Stimulated activated CD4-positive, alpha-beta T cell treated with anti-CD3 and anti-CD28 coated beads, Interleukin-15, amount 100 ng/mL, for 1 hour (primary cell): ENCODE data around the gene ZNF234.
"Not testable (repeated sequence)": the region's sequence is repeated elsewhere in the genome, so short reads cannot be mapped to it uniquely, and the experiment has no call there.

Experiments
- DNase-seq, 2 donors: peaks; one replicate each; pipeline ENCODE4 v3.0.0-alpha.2; 2020; ENCODE audit warnings: low read depth in 1 of 2, low spot score in 1 of 2

The ZNF234 gene

DNA sequence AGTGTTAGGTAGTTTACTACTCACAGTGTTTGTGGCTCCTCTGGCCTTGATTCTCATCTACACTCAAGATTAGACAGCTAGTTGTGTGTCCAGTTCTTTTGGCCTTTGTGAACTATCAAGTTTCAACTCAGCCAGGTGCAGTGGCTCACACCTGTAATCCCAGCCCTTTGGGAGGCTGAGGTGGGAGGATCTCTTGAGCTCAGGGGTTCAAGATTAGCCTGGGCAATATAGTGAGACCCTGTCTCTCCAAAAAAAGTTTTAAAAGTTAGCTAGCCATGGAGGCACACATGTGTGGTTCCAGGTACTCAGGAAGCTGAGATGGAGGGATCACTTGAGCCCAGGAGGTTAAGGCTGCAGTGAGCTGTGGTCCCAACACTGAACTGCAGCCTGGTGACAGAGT is 39.6 kb downstream of the ZNF234 start:
- DNase-seq: no peak

DNA sequence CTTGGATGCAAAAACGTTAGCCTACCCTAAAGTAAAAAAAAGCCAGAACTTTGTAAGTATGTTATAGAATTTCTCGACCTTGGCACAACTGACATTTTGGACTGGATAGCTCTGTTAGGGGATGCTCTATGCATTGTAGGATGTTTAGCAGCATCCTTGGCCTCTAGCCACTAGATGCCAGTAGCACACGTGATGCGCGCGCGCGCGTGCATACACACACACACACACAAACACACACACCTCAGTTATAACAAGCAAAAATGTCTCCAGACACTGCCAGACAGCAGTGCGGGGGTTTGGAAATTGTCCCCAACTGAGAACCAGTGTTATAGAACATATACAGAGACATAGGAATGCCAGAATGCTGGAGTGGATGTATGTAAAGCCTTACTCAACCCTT is 40.8 kb downstream of the ZNF234 start:
- DNase-seq: no peak

GRCh38 chr19:44190020-44190419 is 48.7 kb downstream of the ZNF234 start:
- no peak for DNase-seq

DNA sequence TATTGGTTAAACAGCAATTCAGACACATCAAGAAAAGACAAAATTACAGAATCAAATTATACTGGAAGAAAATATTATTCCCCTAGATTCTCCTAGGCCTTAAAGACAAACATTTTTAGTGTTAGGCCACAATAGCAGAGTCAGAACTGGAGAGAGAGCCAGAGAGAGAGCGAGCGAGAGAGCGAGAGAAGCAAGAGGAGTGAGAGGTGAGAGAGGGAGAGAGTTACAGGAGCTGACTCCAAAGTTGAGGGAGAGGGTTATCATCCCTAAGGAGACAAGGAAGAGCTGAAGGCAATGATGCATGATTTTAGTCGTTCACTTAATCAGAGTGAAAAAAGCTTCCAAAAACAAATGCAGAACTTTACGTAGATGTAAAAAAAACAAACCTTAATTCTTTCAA is 50.8 kb downstream of the ZNF234 start:
- no peak for DNase-seq

DNA sequence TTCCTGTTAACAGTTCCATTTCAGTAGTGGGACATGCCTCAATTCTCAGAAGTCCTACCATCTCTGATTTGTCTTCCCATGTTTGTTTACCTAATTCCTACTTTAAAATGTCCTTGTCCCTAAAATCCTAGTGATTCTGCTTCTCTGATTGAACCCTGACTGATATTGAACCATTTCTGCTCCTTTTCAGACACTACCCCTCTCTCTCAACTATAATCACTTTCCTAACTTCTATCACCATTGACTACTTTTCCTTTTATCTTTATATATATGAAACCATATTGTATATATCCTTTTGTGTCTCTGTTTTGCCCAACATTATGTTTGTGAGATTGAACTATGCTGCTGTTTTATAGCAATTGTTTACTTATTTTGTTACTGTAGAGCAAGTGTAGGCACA is 55.4 kb downstream of the ZNF234 start:
- no peak for DNase-seq

DNA sequence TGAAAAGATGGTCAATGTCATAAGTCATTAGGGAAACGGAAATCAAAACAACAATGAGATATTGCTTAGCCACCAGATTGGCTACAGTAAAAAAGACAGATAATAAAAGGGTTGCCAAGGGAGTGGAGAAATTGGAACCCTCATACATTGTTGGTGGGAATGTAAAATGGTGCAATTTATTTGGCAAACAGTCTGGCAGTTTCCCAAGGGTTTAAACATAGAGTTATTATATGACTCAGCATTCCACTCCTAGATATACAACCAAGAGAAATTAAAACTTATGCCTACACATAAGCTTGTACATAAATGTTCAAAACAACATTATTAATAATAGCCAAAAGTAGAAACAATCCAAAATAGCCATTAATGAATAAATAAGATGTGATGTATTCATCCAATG is 61.1 kb downstream of the ZNF234 start:
- no peak for DNase-seq

GRCh38 chr19:44202974-44203373 is 61.6 kb downstream of the ZNF234 start:
- no peak for DNase-seq

- not testable (repeated sequence) for DNase-seq
Measured at GRCh38 chr19:44203877-44204276, 62.5 kb downstream of the ZNF234 start.

DNA sequence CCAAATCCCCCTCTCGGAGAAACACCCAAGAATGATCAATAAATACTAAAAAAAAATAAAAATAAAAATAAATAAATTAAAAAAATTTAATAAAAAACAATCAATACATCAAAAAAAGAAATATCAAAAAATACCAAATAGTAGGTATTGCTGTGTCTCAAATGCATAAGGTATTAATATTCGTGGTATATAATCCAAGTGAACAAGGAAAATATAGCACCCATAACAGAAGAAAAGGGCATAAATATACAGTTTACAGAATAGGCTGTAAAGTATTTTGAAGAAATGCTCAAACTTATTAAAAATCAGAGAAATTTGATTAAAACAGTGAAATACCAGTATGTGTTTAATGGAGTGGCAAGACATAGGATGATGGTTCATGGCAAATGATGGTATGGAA is 63.4 kb downstream of the ZNF234 start:
- no peak for DNase-seq

DNA sequence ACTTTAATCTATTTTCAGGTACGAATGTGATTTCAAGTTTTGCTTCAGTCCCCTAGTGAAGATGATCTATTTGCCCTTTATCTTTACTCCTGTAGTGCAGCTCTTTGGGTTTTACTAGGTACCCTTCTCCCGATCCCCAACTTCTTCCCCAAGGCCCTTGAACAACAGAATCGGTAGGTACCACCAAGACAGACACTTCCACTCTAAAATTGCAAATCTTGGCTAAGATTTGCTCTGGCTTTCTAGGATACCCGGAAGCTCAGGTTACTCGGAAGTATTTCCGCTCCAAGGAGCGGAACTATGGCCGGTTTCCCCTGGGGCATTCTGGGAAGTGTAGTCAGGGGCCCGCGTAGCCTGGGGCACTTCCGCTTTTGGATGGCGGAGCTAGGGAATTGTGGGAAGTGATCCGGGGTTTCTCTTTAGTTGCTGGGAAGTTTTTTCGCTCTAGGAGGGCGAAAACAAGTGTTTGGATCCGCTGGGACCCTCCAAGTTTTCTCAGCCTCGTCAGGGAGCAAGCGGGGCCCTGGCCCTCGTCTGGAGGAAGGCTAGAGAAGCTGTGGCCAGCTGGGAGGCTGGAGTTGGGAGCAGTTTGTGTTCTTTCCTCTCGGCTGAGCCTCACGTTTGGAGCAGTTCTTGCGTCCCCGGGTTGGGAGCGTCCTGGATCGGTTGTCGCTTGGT is 65.9 kb downstream of the ZNF234 start:
- peak; percentile 42 to 62 for DNase-seq
